HEK293T (cell line): ENCODE results near the gene UTS2R.

Experiments used
- CTCF ChIA-PET: fragments of 350-600 bp; formaldehyde crosslinking; extraction: SDS; loops from one replicate; lab custom pipeline; 2021; ENCODE audit warnings: antibody characterized with exemption, inconsistent platforms; lab: Yijun Ruan, JAX
- POLR2A ChIA-PET: fragments of 350-600 bp; formaldehyde crosslinking; extraction: SDS; loops from one replicate; lab custom pipeline; 2020; ENCODE audit warnings: antibody characterized with exemption, inconsistent platforms; lab: Yijun Ruan, JAX
- DNase-seq: peaks from one replicate; pipeline ENCODE4 v3.0.0; 2012; ENCODE audit warnings: mixed read lengths; ENCODE audit errors: extremely low spot score
- ARNT ChIP-seq: fragments of 450-650 bp; IDR thresholded peaks from 2 replicates; pipeline ENCODE4 v1.6.1; 2017; ENCODE audit warnings: mild to moderate bottlenecking
- BHLHE40 ChIP-seq: fragments of 450-650 bp; IDR thresholded peaks from 2 replicates; pipeline ENCODE4 v1.6.1; 2016; ENCODE audit warnings: mild to moderate bottlenecking, moderate library complexity, borderline replicate concordance
- CTBP1 ChIP-seq: fragments of 450-650 bp; IDR thresholded peaks from 2 replicates; pipeline ENCODE4 v1.6.1; 2016; ENCODE audit warnings: borderline replicate concordance
- ELF4 ChIP-seq: fragments of 450-650 bp; IDR thresholded peaks from 2 replicates; pipeline ENCODE4 v1.6.1; 2017; ENCODE audit warnings: antibody characterized with exemption
- FOXA1 ChIP-seq: fragments of 450-650 bp; IDR thresholded peaks from 2 replicates; pipeline ENCODE4 v1.6.1; 2016; ENCODE audit warnings: mild to moderate bottlenecking
- FOXK2 ChIP-seq: fragments of 450-650 bp; IDR thresholded peaks from 2 replicates; pipeline ENCODE4 v1.6.1; 2016; ENCODE audit warnings: mild to moderate bottlenecking
- FOXM1 ChIP-seq: fragments of 450-650 bp; IDR thresholded peaks from 2 replicates; pipeline ENCODE4 v1.6.1; 2017; ENCODE audit warnings: mild to moderate bottlenecking, borderline replicate concordance
- HDGF ChIP-seq: fragments of 450-650 bp; IDR thresholded peaks from 2 replicates; pipeline ENCODE4 v1.6.1; 2017; ENCODE audit warnings: antibody characterized with exemption, borderline replicate concordance
- L3MBTL2 ChIP-seq: fragments of 450-650 bp; conservative IDR thresholded peaks from 2 replicates; pipeline ENCODE4 v1.6.1; 2016; ENCODE audit warnings: mild to moderate bottlenecking
- LEF1 ChIP-seq: fragments of 450-650 bp; IDR thresholded peaks from 2 replicates; pipeline ENCODE4 v1.6.1; 2017; ENCODE audit warnings: mild to moderate bottlenecking, borderline replicate concordance
- NFRKB ChIP-seq: fragments of 450-650 bp; IDR thresholded peaks from 2 replicates; pipeline ENCODE4 v1.6.1; 2016; ENCODE audit warnings: mild to moderate bottlenecking, moderate library complexity
- SP1 ChIP-seq: fragments of 450-650 bp; IDR thresholded peaks from 2 replicates; pipeline ENCODE4 v1.6.1; 2017
- SUZ12 ChIP-seq: fragments of 450-650 bp; IDR thresholded peaks from 2 replicates; pipeline ENCODE4 v1.6.1; 2016; ENCODE audit warnings: mild to moderate bottlenecking
- TARDBP ChIP-seq: fragments of 450-650 bp; IDR thresholded peaks from 2 replicates; pipeline ENCODE4 v1.6.1; 2016
- ZNF384 ChIP-seq: fragments of 450-650 bp; IDR thresholded peaks from 2 replicates; pipeline ENCODE4 v1.6.1; 2016
- TF ChIP-seq, protein P1 (sequence below): fragments of 450-650 bp; IDR thresholded peaks from 2 replicates; pipeline ENCODE4 v1.6.1; 2016

Gene UTS2R

DNA sequence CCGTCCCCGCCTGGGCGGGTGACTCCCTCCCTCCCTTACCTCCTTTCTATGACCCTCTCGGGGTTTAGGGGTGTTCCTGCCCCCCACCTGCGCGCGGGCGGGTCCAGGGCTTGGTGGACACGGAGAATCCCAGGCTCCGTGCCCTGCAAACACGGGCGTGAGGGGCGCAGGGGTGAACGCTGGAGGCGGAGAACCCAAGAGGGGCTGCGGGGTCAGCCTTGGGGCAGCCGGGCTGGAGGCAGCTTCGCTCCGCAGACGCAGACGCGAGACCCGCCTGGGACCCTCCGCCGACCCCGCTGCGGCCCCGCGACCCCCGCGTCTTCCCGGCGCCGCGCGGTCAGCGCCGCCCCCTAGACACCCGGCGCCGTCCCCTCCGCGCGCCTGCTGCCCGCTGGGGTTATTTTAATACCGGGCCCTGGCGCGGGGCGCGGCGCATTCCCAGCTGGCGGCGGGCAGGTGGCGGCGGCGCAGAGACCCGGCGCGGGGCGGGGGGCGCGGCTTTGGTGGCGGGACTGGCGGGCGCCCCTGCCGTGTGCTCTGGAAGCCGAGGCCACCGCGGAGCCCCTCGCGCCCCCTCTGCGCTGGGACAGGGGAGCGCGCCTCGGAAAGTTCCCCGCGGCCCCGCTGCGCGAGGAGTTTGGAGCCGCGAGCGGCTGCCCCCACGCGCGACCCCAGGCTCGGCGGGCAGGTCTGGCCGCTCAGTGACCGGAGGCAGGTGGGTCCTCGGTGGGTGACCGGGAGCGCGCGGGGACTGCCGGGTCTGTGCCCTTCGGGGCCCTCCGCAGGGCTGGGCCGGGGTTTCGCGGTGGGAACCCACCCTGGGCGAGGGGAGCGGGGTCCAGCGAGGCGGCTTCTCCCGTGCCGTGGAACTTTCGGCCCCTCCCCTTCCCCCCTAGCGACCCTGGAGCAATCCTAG lies at the start of gene UTS2R:
UTS2R (plus strand) TSS at position 433 of the 916 bp plus-strand sequence. CDS start 2,560 bp downstream, outside the sequence.
- CTCF ChIA-PET = no interaction called here
- no peak for TF ChIP-seq FOXM1
- no peak for TF ChIP-seq TARDBP
- no peak for TF ChIP-seq NFRKB
- no peak for TF ChIP-seq BHLHE40
- TF ChIP-seq ARNT = no peak
- POLR2A ChIA-PET = no interaction called here
- DNase-seq = no peak

DNA sequence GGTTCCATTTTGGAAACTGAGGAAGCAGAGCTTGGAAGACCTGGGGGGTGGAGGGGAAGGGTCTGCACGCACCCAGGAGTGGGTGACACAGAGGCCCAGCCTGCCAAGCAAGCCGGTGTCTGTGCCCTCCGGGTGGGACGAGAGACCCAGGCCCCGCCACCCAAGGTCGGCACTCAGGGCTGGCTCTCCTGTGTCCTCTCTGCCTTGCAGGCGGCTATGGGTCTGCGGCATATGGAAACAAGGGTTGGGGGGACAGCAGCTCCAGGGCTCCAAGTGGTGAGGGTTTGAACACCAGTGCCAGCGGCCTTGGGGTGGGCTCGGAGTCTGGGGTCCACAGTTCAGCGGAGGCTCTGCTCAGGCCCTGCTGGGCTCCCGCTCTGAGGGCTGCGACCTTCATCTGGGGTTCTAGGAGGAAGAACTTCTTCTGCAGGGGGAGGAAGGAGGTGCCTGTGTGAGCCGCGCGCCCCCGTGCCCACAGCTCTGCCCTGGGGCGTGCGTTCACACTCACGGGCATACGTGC lies 49.6 kb upstream of the UTS2R start:
- TF ChIP-seq, protein P1, sequence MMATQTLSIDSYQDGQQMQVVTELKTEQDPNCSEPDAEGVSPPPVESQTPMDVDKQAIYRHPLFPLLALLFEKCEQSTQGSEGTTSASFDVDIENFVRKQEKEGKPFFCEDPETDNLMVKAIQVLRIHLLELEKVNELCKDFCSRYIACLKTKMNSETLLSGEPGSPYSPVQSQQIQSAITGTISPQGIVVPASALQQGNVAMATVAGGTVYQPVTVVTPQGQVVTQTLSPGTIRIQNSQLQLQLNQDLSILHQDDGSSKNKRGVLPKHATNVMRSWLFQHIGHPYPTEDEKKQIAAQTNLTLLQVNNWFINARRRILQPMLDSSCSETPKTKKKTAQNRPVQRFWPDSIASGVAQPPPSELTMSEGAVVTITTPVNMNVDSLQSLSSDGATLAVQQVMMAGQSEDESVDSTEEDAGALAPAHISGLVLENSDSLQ = no peak
- TF ChIP-seq TARDBP (no peak), NFRKB (no peak), L3MBTL2 (no peak), ZNF384 (no peak), LEF1 (no peak), BHLHE40 (no peak), FOXA1 (no peak), CTBP1 (no peak), FOXM1 (no peak), FOXK2 (no peak), HDGF (no peak), SP1 (no peak), SUZ12 (no peak), ELF4 (no peak), ARNT (no peak)
- no peak for DNase-seq
- ChIA-PET POLR2A (interaction anchor here (1.1 kb wide), 1 partner anchor 30 kb away, joined by 3 read pairs; no protein-coding TSS in a partner anchor), CTCF (interaction anchor here (1.2 to 2.3 kb wide), 2 partner anchors 11 to 86 kb away, joined by 4 to 8 read pairs; partner anchors contain the start of gene SECTM1)

DNA sequence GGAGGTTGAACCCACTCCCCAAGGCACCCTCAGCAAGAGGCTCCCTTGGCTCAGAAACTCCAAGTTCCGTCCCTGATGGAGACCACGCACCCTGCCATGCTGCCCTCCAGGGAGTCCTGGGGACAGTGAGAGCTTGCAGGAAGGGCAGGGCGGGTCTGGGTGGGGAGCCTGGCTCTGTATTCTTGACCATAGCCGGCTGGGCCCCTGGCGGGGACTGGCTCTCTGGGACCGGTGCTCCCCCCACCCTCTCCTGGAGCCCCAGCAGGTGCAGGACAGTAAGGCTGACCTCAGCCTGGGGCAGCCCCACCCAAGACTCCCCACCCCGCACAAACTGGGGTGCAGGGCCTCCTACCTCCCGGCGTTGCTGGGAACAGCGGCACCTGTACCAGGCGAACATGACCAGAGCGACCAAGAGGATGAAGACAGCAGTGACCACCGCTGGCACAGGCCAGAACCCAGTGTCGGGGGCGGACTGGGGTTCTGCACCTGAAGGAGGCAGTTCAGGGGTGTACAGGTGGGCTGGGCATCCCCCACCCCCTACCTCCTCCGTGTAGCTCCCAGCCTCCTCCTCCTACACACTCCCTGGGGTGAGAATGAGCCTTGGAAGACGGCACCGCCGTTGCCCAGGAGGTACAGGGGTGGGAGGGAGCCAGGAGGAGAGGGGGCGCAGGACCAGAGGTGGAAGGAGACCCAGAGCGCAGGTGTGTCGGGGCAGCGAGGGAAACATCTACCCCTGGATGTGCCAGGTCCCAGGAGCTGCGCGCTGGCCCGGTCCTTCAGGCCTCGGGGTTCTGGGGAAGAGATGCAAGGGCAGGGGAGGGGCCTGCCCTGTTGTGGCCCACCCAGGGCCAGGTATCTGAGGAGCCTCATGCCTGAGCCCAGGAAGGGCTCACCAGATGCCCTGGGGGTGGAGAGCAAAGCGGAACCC lies 48.8 kb upstream of the UTS2R start:
- POLR2A ChIA-PET = interaction anchor here (1.1 kb wide), 1 partner anchor 31 kb away, joined by 3 read pairs; no protein-coding TSS in a partner anchor
- CTCF ChIA-PET = interaction anchor here (0.6 to 2.3 kb wide), 3 partner anchors 10 to 87 kb away, joined by 3 to 8 read pairs (median 4); partner anchors contain the start of gene SECTM1
- no peak for DNase-seq
- TF ChIP-seq ELF4 (no peak), HDGF (no peak), SP1 (no peak), ARNT (no peak), BHLHE40 (no peak), TARDBP (no peak), FOXK2 (no peak), SUZ12 (no peak), FOXM1 (no peak), LEF1 (no peak), L3MBTL2 (no peak), CTBP1 (no peak), ZNF384 (no peak), NFRKB (no peak), FOXA1 (no peak)
- TF ChIP-seq, protein P1 = no peak

DNA sequence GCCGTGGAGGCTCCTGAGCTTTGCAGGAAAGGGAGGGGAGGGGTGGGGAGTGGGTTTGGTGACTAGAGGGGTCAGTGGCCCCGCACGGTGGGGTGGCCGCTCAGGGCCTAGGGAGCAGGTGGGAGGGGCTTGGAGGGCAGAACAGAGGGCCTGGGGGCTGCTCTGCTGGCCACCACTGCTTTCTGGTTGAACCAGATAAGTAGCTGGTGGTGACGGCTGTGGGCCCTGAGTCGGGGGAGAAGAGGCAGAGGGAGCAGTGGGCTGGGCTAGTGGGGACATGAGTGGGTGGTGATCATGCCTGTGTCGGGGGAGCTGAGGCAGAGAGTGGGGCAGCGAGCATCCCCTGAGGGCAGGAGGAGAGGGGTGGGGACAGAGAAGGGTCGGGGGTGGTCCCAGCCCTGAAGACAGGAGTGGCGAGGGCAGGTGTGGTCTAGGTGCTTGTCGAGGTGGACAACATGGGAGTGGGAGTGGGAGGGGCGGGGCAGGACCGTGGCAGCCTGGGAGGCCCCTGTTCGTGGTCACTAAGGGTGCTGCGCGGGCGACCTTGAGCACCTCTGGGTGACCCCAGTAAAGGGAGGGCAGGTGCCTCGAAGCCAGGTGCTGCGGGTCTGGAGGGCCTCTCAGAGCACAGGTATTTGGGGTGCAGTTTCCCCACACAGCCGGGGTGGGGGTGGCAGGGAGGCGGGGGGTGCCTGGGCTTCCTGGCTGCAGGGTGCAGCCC lies 47.9 kb upstream of the UTS2R start:
- TF ChIP-seq FOXM1 = no peak
- TF ChIP-seq ARNT = no peak
- TF ChIP-seq, protein P1 = no peak
- no peak for TF ChIP-seq FOXA1
- no peak for TF ChIP-seq CTBP1
- TF ChIP-seq SP1 = no peak
- TF ChIP-seq L3MBTL2 = no peak
- no peak for TF ChIP-seq HDGF
- TF ChIP-seq LEF1 = no peak
- no peak for TF ChIP-seq SUZ12
- no peak for TF ChIP-seq BHLHE40
- TF ChIP-seq ELF4 = no peak
- TF ChIP-seq FOXK2 = no peak
- TF ChIP-seq ZNF384 = no peak
- TF ChIP-seq TARDBP = no peak
- TF ChIP-seq NFRKB = no peak
- DNase-seq = no peak
- CTCF ChIA-PET = interaction anchor here (2.3 kb wide), 1 partner anchor 88 kb away, joined by 8 read pairs; no protein-coding TSS in a partner anchor
- POLR2A ChIA-PET = no interaction called here
